HepG2 (cell line): ENCODE data around the gene SLC25A48. TPM values are rescaled to one million over a fixed set of nuclear protein-coding genes. Genes with fewer than 3 reads are reported as not detected.

Experiments used
- CENPT ChIP-seq: sonication (generic); formaldehyde crosslinking; IDR thresholded peaks from 2 replicates; pipeline ENCODE4 v1.8.0; 2022; ENCODE audit warnings: low read depth, mild to moderate bottlenecking, moderate library complexity, missing genetic modification reagents
- ETV6 ChIP-seq: sonication (generic); formaldehyde crosslinking; conservative IDR thresholded peaks from 2 replicates; pipeline ENCODE4 v1.4.0; 2020; ENCODE audit warnings: missing genetic modification reagents
- FOXP1 ChIP-seq, 2 experiments: fragments of 450-650 bp in 1 of 2; IDR thresholded peaks; 2 replicates each; pipeline ENCODE4 v1.6.1; 2017 to 2018; ENCODE audit warnings: antibody characterized with exemption in 1 of 2
- GABPA ChIP-seq, 2 experiments: IDR thresholded peaks; 2 replicates each; pipeline ENCODE4 v1.6.1; 2011 to 2016; ENCODE audit warnings: low read depth in 2 of 2, low read length in 1 of 2, missing biosample characterization in 1 of 2, missing genetic modification characterization in 1 of 2
- GZF1 ChIP-seq: sonication (generic); formaldehyde crosslinking; IDR thresholded peaks from 2 replicates; pipeline ENCODE4 v1.5.1; 2020; ENCODE audit warnings: mild to moderate bottlenecking, missing genetic modification reagents
- HMG20A ChIP-seq: IDR thresholded peaks from 2 replicates; pipeline ENCODE4 v1.6.1; 2016; ENCODE audit warnings: borderline replicate concordance
- MAF1 ChIP-seq: sonication (generic); formaldehyde crosslinking; IDR thresholded peaks from 2 replicates; pipeline ENCODE4 v1.5.0; 2020; ENCODE audit warnings: missing genetic modification reagents, borderline replicate concordance
- MED1 ChIP-seq: sonication (generic); formaldehyde crosslinking; IDR thresholded peaks from 2 replicates; pipeline ENCODE4 v1.4.0; 2020; ENCODE audit warnings: missing genetic modification reagents
- MIXL1 ChIP-seq: IDR thresholded peaks from 2 replicates; pipeline ENCODE4 v1.6.1; 2016
- RARA ChIP-seq: IDR thresholded peaks from 2 replicates; pipeline ENCODE4 v1.6.1; 2016; ENCODE audit warnings: missing genetic modification reagents, missing compliant biosample characterization
- RORA ChIP-seq: sonication (generic); formaldehyde crosslinking; IDR thresholded peaks from 2 replicates; pipeline ENCODE4 v1.5.0; 2020; ENCODE audit warnings: mild to moderate bottlenecking, missing genetic modification reagents, moderate library complexity
- SUZ12 ChIP-seq: fragments of 150-350 bp; IDR thresholded peaks from 2 replicates; pipeline ENCODE4 v1.6.1; 2014; ENCODE audit warnings: low read depth, low read length
- TCF7 ChIP-seq: sonication (generic); IDR thresholded peaks from 2 replicates; pipeline ENCODE4 v1.6.1; 2016; ENCODE audit warnings: antibody characterized with exemption, low read depth
- U2AF1 ChIP-seq: fragments of 200-400 bp; formaldehyde crosslinking; optimal IDR thresholded peaks from 2 replicates; pipeline ENCODE3; 2017; ENCODE audit warnings: mild to moderate bottlenecking, low read depth, low read length
- ZFX ChIP-seq: sonication (generic); formaldehyde crosslinking; IDR thresholded peaks from 2 replicates; pipeline ENCODE4 v1.4.0; 2020; ENCODE audit warnings: mild to moderate bottlenecking, low read depth, missing genetic modification reagents, moderate library complexity
- ZKSCAN8 ChIP-seq: IDR thresholded peaks from 2 replicates; pipeline ENCODE4 v1.6.1; 2016; ENCODE audit warnings: borderline replicate concordance, missing genetic modification reagents, missing compliant biosample characterization
- ZNF224 ChIP-seq: sonication (generic); formaldehyde crosslinking; IDR thresholded peaks from 2 replicates; pipeline ENCODE4 v1.5.0; 2020; ENCODE audit warnings: mild to moderate bottlenecking, missing genetic modification reagents
- polyA plus RNA-seq, 8 experiments: library from polyadenylated mRNA; depleted of rRNA in 3 of 8; stranded (reverse) in 7 of 8; unstranded in 1 of 8; fragments of >200 nt; fragmentation: Illumina TruSeq in 4 of 8; extraction: Trizol in 4 of 8; gene quantifications; 2 replicates each; pipeline versions ENCODE4 v1.2.1 to v1.2.3, GENCODE V29; 2011 to 2016; ENCODE audit warnings: low read depth in 4 of 8, missing spikeins in 1 of 8, mixed read lengths in 1 of 8; ENCODE audit not compliant: insufficient read depth in 1 of 8
- total RNA-seq, 5 experiments: library from RNA; depleted of rRNA; stranded (reverse); fragments of >200 nt; fragmentation: Illumina TruSeq; extraction: Trizol; gene quantifications; 2 replicates each; pipeline ENCODE4 v1.2.3, GENCODE V29; 2016; ENCODE audit warnings: low read depth in 1 of 5
- TF ChIP-seq, protein P1 (sequence below): sonication (generic); formaldehyde crosslinking; IDR thresholded peaks from 2 replicates; pipeline ENCODE4 v1.4.0; 2020; ENCODE audit warnings: missing genetic modification reagents
- TF ChIP-seq, protein P2 (sequence below): sonication (generic); formaldehyde crosslinking; IDR thresholded peaks from 2 replicates; pipeline ENCODE4 v1.4.0; 2020; ENCODE audit warnings: missing genetic modification reagents, low read depth, mild to moderate bottlenecking, borderline replicate concordance
- TF ChIP-seq, protein P3 (sequence below): sonication (generic); formaldehyde crosslinking; IDR thresholded peaks from 2 replicates; pipeline ENCODE4 v1.4.0; 2020; ENCODE audit warnings: mild to moderate bottlenecking, missing genetic modification reagents

The SLC25A48 gene
- total and polyA plus RNA-seq, 2 of the 13 experiments (the other 11 are each of a cell fraction or from before 2014, with no cell fraction given): 0.17 to 4.5 TPM

DNA sequence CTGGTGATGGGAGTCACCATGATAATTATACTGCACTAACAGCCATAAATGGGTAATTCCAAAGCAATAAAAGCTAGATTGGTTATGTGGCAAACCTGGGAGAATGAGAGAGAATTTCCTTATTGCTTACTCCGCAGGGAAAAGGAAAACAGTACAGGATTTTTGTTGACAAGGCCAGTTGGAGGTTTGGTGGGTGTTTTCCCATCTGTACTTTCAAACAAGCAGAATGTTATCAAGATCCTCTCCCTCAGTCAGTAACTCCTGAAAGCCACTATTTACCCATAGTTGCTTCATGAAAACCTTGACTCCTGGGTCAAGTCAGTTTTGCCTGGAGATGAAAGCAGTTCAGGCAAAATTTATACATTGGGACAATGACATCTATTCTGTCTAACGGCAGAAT is 34.8 kb downstream of the SLC25A48 start (continued):
- TF ChIP-seq, protein P1, sequence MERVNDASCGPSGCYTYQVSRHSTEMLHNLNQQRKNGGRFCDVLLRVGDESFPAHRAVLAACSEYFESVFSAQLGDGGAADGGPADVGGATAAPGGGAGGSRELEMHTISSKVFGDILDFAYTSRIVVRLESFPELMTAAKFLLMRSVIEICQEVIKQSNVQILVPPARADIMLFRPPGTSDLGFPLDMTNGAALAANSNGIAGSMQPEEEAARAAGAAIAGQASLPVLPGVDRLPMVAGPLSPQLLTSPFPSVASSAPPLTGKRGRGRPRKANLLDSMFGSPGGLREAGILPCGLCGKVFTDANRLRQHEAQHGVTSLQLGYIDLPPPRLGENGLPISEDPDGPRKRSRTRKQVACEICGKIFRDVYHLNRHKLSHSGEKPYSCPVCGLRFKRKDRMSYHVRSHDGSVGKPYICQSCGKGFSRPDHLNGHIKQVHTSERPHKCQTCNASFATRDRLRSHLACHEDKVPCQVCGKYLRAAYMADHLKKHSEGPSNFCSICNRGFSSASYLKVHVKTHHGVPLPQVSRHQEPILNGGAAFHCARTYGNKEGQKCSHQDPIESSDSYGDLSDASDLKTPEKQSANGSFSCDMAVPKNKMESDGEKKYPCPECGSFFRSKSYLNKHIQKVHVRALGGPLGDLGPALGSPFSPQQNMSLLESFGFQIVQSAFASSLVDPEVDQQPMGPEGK (CRISPR knock-in tag): 0 out of 2 replicates have a peak, but pooled peaks have one; percentile 5
- TF ChIP-seq TCF7 (peak; percentile 63), RARA (CRISPR knock-in tag) (peak; percentile 85), ZNF224 (CRISPR knock-in tag) (no peak), CENPT (no peak), GABPA (IDR thresholded peaks at IDR 0.05; ENCODE audit: low read depth, low read length) (no peak), GABPA (CRISPR knock-in tag; IDR thresholded peaks at IDR 0.05; ENCODE audit: low read depth) (no peak), GZF1 (CRISPR knock-in tag) (no peak), U2AF1 (no peak), MIXL1 (CRISPR knock-in tag) (no peak), ETV6 (CRISPR knock-in tag) (no peak), MAF1 (CRISPR knock-in tag) (no peak), MED1 (CRISPR knock-in tag) (0 out of 2 replicates have a peak, but pooled peaks have one; percentile 16), FOXP1 (IDR thresholded peaks at IDR 0.05) (no peak), FOXP1 (CRISPR knock-in tag; IDR thresholded peaks at IDR 0.05) (peak; percentile 65), RORA (no peak), HMG20A (peak; percentile 75; the same call in 1 of the 2 replicates), SUZ12 (no peak), ZFX (CRISPR knock-in tag) (no peak), ZKSCAN8 (CRISPR knock-in tag) (no peak)
- TF ChIP-seq, protein P2, sequence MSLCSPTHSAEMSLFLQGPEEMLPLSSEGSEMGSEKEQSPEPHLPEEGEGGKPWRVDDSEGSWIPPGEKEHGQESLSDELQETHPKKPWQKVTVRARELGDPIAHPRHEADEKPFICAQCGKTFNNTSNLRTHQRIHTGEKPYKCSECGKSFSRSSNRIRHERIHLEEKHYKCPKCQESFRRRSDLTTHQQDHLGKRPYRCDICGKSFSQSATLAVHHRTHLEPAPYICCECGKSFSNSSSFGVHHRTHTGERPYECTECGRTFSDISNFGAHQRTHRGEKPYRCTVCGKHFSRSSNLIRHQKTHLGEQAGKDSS: no peak
- TF ChIP-seq, protein P3, sequence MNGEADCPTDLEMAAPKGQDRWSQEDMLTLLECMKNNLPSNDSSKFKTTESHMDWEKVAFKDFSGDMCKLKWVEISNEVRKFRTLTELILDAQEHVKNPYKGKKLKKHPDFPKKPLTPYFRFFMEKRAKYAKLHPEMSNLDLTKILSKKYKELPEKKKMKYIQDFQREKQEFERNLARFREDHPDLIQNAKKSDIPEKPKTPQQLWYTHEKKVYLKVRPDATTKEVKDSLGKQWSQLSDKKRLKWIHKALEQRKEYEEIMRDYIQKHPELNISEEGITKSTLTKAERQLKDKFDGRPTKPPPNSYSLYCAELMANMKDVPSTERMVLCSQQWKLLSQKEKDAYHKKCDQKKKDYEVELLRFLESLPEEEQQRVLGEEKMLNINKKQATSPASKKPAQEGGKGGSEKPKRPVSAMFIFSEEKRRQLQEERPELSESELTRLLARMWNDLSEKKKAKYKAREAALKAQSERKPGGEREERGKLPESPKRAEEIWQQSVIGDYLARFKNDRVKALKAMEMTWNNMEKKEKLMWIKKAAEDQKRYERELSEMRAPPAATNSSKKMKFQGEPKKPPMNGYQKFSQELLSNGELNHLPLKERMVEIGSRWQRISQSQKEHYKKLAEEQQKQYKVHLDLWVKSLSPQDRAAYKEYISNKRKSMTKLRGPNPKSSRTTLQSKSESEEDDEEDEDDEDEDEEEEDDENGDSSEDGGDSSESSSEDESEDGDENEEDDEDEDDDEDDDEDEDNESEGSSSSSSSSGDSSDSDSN (CRISPR knock-in tag): no peak
